ENCODE results near the gene ZNF182.
A peak's percentile ranks its signal among the peaks of the same experiment; 100 is the strongest.

Gene ZNF182

GRCh38 chrX:48003367-48003757 lies 427 bp downstream of the ZNF182 start:
- no peak for DNase-seq (ENCODE audit: low read depth)
- TF ChIP-seq, protein P1, sequence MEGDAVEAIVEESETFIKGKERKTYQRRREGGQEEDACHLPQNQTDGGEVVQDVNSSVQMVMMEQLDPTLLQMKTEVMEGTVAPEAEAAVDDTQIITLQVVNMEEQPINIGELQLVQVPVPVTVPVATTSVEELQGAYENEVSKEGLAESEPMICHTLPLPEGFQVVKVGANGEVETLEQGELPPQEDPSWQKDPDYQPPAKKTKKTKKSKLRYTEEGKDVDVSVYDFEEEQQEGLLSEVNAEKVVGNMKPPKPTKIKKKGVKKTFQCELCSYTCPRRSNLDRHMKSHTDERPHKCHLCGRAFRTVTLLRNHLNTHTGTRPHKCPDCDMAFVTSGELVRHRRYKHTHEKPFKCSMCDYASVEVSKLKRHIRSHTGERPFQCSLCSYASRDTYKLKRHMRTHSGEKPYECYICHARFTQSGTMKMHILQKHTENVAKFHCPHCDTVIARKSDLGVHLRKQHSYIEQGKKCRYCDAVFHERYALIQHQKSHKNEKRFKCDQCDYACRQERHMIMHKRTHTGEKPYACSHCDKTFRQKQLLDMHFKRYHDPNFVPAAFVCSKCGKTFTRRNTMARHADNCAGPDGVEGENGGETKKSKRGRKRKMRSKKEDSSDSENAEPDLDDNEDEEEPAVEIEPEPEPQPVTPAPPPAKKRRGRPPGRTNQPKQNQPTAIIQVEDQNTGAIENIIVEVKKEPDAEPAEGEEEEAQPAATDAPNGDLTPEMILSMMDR (IDR thresholded peaks at IDR 0.05; ENCODE audit: control insufficient read depth, extremely low read depth, insufficient read depth) = no peak
- peak overlapping the region; percentile 79 for H3K4me3 ChIP-seq (ENCODE audit: low read depth, low read length)

DNA sequence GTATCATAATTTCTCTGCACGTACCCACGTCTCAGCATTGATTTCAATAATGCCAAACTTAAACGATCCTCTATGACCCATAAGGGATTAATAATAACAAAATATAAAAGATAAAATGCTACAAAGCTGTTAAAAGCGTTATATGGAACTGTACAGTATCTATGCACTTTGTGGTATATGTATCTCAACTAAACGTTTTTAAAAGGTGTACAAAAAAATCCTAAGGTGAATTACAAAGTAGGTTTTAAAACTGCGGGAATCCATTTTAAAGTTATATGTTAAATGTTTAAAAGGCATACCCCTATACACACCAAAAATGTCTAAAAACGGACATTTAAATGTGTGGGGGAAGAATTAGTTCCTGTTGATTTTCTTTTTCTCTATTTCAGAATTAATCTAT lies 860 bp downstream of the ZNF182 start:
- H3K4me3 ChIP-seq (ENCODE audit: low read depth, low read length) = peak overlapping the region; percentile 79

GRCh38 chrX:48002319-48002718 lies 1.5 kb downstream of the ZNF182 start:
- DNase-seq (ENCODE audit: low read depth) = no peak
- H3K4me3 ChIP-seq (ENCODE audit: low read depth, low read length) = no peak overlapping the region
- TF ChIP-seq, protein P1 (IDR thresholded peaks at IDR 0.05; ENCODE audit: control insufficient read depth, extremely low read depth, insufficient read depth) = no peak

More for the DNA sequence above, 860 bp downstream of the ZNF182 start:
- DNase-seq (ENCODE audit: low read depth) = no peak
- TF ChIP-seq, protein P1 (IDR thresholded peaks at IDR 0.05; ENCODE audit: control insufficient read depth, extremely low read depth, insufficient read depth) = no peak

DNA sequence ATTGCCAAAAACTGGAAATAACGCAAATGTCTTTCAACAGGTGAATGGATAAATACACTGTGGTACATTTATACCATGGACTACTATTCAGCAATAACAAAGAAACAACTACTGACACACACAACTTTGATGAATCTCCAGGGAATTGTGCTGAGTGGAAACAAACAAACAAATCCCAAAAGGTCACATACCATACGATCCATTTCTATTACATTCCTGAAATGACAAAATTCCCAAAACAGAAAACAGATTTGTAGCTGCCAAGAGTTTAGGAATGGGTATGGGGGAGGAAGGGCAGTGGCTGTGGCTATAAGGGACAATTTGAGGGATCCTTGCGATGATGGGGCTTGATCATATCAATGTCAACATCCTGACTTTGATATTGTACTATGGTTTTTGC lies 2.5 kb downstream of the ZNF182 start:
- no peak overlapping the region for H3K4me3 ChIP-seq (ENCODE audit: low read depth, low read length)
- TF ChIP-seq, protein P1 (IDR thresholded peaks at IDR 0.05; ENCODE audit: control insufficient read depth, extremely low read depth, insufficient read depth) = no peak
- no peak for DNase-seq (ENCODE audit: low read depth)

DNA sequence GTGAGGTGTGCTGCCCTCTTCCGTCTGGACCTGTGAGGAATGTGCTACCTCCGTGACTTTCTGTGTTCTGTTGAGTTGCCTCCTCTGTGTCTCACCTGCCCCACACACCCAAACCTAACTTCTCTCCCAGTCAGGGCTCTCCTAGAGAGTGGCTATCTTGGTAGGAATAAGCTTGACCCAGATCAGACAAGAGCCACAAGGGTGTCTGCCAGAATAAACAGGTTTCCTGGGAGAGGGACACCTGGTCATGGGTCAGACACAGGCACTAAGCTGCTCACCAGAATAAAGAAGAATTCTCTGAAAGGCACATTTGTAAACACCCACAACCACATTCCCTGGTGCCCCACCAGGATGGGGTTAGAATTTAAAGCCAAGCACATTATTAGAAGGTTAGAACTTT lies 11.1 kb downstream of the ZNF182 start:
- no peak overlapping the region for H3K4me3 ChIP-seq (ENCODE audit: low read depth, low read length)
- TF ChIP-seq, protein P1 (IDR thresholded peaks at IDR 0.05; ENCODE audit: control insufficient read depth, extremely low read depth, insufficient read depth) = no peak

DNA sequence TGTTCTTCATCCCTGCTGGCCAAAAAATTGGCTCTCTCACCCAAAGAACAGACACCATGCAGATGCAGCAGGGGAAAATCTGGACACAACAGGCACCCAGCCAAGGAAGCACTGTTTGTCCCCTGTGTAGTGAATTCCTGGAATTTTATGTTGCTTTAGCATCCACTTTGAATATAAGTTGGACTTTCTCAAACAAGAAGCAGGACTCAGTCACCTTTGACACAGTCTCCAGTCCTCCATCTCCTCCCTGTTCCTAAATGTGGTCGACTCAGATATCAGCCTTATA lies 11.8 kb downstream of the ZNF182 start:
- no peak overlapping the region for H3K4me3 ChIP-seq (ENCODE audit: low read depth, low read length)
- TF ChIP-seq, protein P1 (IDR thresholded peaks at IDR 0.05; ENCODE audit: control insufficient read depth, extremely low read depth, insufficient read depth) = no peak
- DNase-seq (ENCODE audit: low read depth) = no peak

More for the DNA sequence above, 11.1 kb downstream of the ZNF182 start:
- DNase-seq (ENCODE audit: low read depth) = no peak

- no peak overlapping the region for H3K4me3 ChIP-seq (ENCODE audit: low read depth, low read length)
- TF ChIP-seq, protein P1 (IDR thresholded peaks at IDR 0.05; ENCODE audit: control insufficient read depth, extremely low read depth, insufficient read depth) = no peak
- DNase-seq (ENCODE audit: low read depth) = no peak
These were observed 12.3 kb downstream of the ZNF182 start for GRCh38 chrX:47991263-47992094.

Data from LNCaP clone FGC (cell line).